Measurements from ENCODE around the gene SLC2A9. TPM values are rescaled to one million over a fixed set of nuclear protein-coding genes. Genes with fewer than 3 reads are reported as not detected.

SLC2A9 gene
- total RNA-seq, 2 experiments from 2014 or later = not detected

- Histone ChIP-seq H3K4me3 (ENCODE audit: low read depth, low read length, poor library complexity, severe bottlenecking) (no peak overlapping the region), H3K36me3 (ENCODE audit: insufficient read depth, low read length) (no peaks in the 10 kb centered on the region), H3K27ac (ENCODE audit: low read depth, low read length, poor library complexity, severe bottlenecking) (no peak overlapping the region), H2AFZ (ENCODE audit: low read length) (no peak overlapping the region), H3K9me2 (ENCODE audit: insufficient read depth, low read length) (no peaks in the 10 kb centered on the region), H3K79me2 (ENCODE audit: insufficient read depth, low read depth, low read length) (no peaks in the 10 kb centered on the region), H3K9me3 (ENCODE audit: low read length) (no peaks in the 10 kb centered on the region), H4K20me1 (ENCODE audit: insufficient read depth, low read length) (no peaks in the 10 kb centered on the region), H3K4me1 (ENCODE audit: insufficient read depth, low read length, poor library complexity, severe bottlenecking) (no peaks in the 10 kb centered on the region), H3K4me2 (ENCODE audit: low read length) (no peak overlapping the region)
- no TSS peak for BruUV-seq (replicated peaks)
- ChIA-PET CTCF (ENCODE audit: unreplicated experiment) (no interaction called here), POLR2A (no interaction called here)
- intact Hi-C loops (cut with micrococcal nuclease; ENCODE audit: unreplicated experiment) = loop anchor here (10.0 kb wide), 1 partner anchor 106 kb away; no protein-coding TSS in a partner anchor
- DNase-seq (ENCODE audit: low spot score) = no peak
- TF ChIP-seq CTCF (conservative IDR thresholded peaks at IDR 0.05; ENCODE audit: low read length) = no peak
- TF ChIP-seq EZH2phosphoT487 (IDR thresholded peaks at IDR 0.05; ENCODE audit: borderline replicate concordance, low read depth, low read length) = no peak
Measured at GRCh38 chr4:10011277-10011676, 10.0 kb downstream of the SLC2A9 start.

GRCh38 chr4:10009861-10010500 is 11.3 kb downstream of the SLC2A9 start:
- TF ChIP-seq CTCF (conservative IDR thresholded peaks at IDR 0.05; ENCODE audit: low read length) (no peak), EZH2phosphoT487 (IDR thresholded peaks at IDR 0.05; ENCODE audit: borderline replicate concordance, low read depth, low read length) (no peak)
- Histone ChIP-seq H3K27ac (ENCODE audit: low read depth, low read length, poor library complexity, severe bottlenecking) (no peak overlapping the region), H3K4me2 (ENCODE audit: low read length) (no peak overlapping the region), H3K4me1 (ENCODE audit: insufficient read depth, low read length, poor library complexity, severe bottlenecking) (no peaks in the 10 kb centered on the region), H3K9me3 (ENCODE audit: low read length) (no peaks in the 10 kb centered on the region), H3K4me3 (ENCODE audit: low read depth, low read length, poor library complexity, severe bottlenecking) (no peak overlapping the region), H2AFZ (ENCODE audit: low read length) (no peak overlapping the region), H3K9me2 (ENCODE audit: insufficient read depth, low read length) (no peaks in the 10 kb centered on the region), H4K20me1 (ENCODE audit: insufficient read depth, low read length) (no peaks in the 10 kb centered on the region), H3K36me3 (ENCODE audit: insufficient read depth, low read length) (no peaks in the 10 kb centered on the region), H3K79me2 (ENCODE audit: insufficient read depth, low read depth, low read length) (no peaks in the 10 kb centered on the region)
- no TSS peak for BruUV-seq (replicated peaks)
- POLR2A ChIA-PET = interaction anchor here (0.5 kb wide), 1 partner anchor 1509 kb away, joined by 4 read pairs; no protein-coding TSS in a partner anchor
- CTCF ChIA-PET (ENCODE audit: unreplicated experiment) = no interaction called here
- no peak for DNase-seq (ENCODE audit: low spot score)
- intact Hi-C loops (cut with micrococcal nuclease; ENCODE audit: unreplicated experiment) = loop anchor here (10.0 kb wide), 1 partner anchor 105 kb away; no protein-coding TSS in a partner anchor

GRCh38 chr4:10008609-10009005 is 12.7 kb downstream of the SLC2A9 start:
- Histone ChIP-seq H4K20me1 (ENCODE audit: insufficient read depth, low read length) (no peaks in the 10 kb centered on the region), H3K4me3 (ENCODE audit: low read depth, low read length, poor library complexity, severe bottlenecking) (no peak overlapping the region), H3K36me3 (ENCODE audit: insufficient read depth, low read length) (no peaks in the 10 kb centered on the region), H3K9me3 (ENCODE audit: low read length) (no peaks in the 10 kb centered on the region), H3K4me2 (ENCODE audit: low read length) (no peak overlapping the region), H3K79me2 (ENCODE audit: insufficient read depth, low read depth, low read length) (no peaks in the 10 kb centered on the region), H3K9me2 (ENCODE audit: insufficient read depth, low read length) (no peaks in the 10 kb centered on the region), H3K27ac (ENCODE audit: low read depth, low read length, poor library complexity, severe bottlenecking) (no peak overlapping the region), H3K4me1 (ENCODE audit: insufficient read depth, low read length, poor library complexity, severe bottlenecking) (no peaks in the 10 kb centered on the region), H2AFZ (ENCODE audit: low read length) (no peak overlapping the region)
- TF ChIP-seq EZH2phosphoT487 (IDR thresholded peaks at IDR 0.05; ENCODE audit: borderline replicate concordance, low read depth, low read length) = no peak
- no peak for TF ChIP-seq CTCF (conservative IDR thresholded peaks at IDR 0.05; ENCODE audit: low read length)
- POLR2A ChIA-PET = interaction anchor here (0.7 kb wide), 2 partner anchors 327 to 421 kb away, joined by 3 to 7 read pairs; no protein-coding TSS in a partner anchor
- BruUV-seq (replicated peaks) = no TSS peak
- intact Hi-C loops (cut with micrococcal nuclease; ENCODE audit: unreplicated experiment) = no loop called here
- no peak for DNase-seq (ENCODE audit: low spot score)
- CTCF ChIA-PET (ENCODE audit: unreplicated experiment) = no interaction called here

Measured in OCI-LY7 (cell line).